Pancreas (tissue), 10 donors: Measurements from ENCODE around the gene EPS8. TPM values are rescaled to one million over a fixed set of nuclear protein-coding genes. Genes with fewer than 3 reads are reported as not detected.

ENCODE experiments used
- ATAC-seq, 4 donors: fragments of 200-7000 bp; cut with Tn5 transposase; one replicate each; pipeline versions ENCODE4 v1.8.0 to v1.9.1; 2020; ENCODE audit warnings: mild to moderate bottlenecking in 4 of 4, moderate library complexity in 4 of 4
- DNase-seq, 6 donors: peaks; one replicate each; pipeline ENCODE4 v3.0.0-alpha.2; 2020
- FAIRE-seq: peaks from 2 replicates; lab custom pipeline; 2012; peaks lifted over from hg19 to GRCh38; lab: Jason Lieb, UNC
- H3K27ac ChIP-seq, 4 donors: fragments of 200-600 bp; sonication (generic); 1 replicate in 3 of 4; 2 replicates in 1 of 4; pipeline versions ENCODE4 v1.5.0 to v1.8.0; 2020
- H3K27me3 ChIP-seq, 4 donors: fragments of 200-600 bp; one replicate each; pipeline ENCODE4 v1.8.0; 2021
- H3K36me3 ChIP-seq, 3 donors: fragments of 200-600 bp; sonication (generic) in 1 of 3; one replicate each; pipeline versions ENCODE4 v1.5.0 to v1.8.0; 2020 to 2021
- H3K4me1 ChIP-seq, 3 donors: fragments of 200-600 bp; one replicate each; pipeline ENCODE4 v1.8.0; 2021
- H3K4me3 ChIP-seq, 4 donors: fragments of 200-600 bp; sonication (generic) in 2 of 4; one replicate each; pipeline versions ENCODE4 v1.5.0 to v1.8.0; 2020 to 2021
- H3K9me3 ChIP-seq, 4 donors: fragments of 200-600 bp; one replicate each; pipeline ENCODE4 v1.8.0; 2021
- whole genome bisulfite sequencing, 2 donors: extraction: QIAGEN DNeasy Blood & Tissue Kit; methylation state at CpG; one replicate each; pipeline ENCODE4 v1.1.7; 2013; 5-methylcytosine and 5-hydroxymethylcytosine counted together
- intact Hi-C, 3 donors: fragments of 100-400 bp; cut with DNase I; formaldehyde crosslinking; loops; one replicate each; pipeline versions ENCODE4 v1.11.1 to v1.14.2; 2022
- polyA plus RNA-seq, 2 donors: library from polyadenylated mRNA; stranded (reverse); fragments of 200-250 nt; gene quantifications; one replicate each; pipeline ENCODE4 v1.2.3, GENCODE V29; 2013
- total RNA-seq, 6 donors: library from RNA; stranded (reverse); fragmentation: NEBNext Ultra II Directional in 4 of 6; extraction: Animal tissue kit (Norgen Biotek cat#: 25700) in 4 of 6; gene quantifications; one replicate each; pipeline versions ENCODE4 v1.2.1 to v1.2.4, GENCODE V29; 2021 to 2023
- TF ChIP-seq, protein P1 (sequence below), 4 donors: fragments of 200-600 bp; sonication (generic) in 3 of 4; IDR thresholded peaks; one replicate each; pipeline versions ENCODE4 v1.5.0 to v1.8.0; 2021; ENCODE audit warnings: antibody characterized with exemption in 4 of 4
- donor health status: healthy with polysubstance abuse.
- donor health status: DM: no; HTN: no; CAD: no; lungs with moderate emphysema.
- donor health status: DM: no; HTN: no; CAD: no.
- donor health status: control.
- donor health status: control.
- donor health status: Bipolar disorder and iron deficiency.
- donor health status: DM: yes; HTN: yes; CAD: no.
- donor health status: DM: no; HTN: no; CAD: no.
- donor health status: DM: no; HTN: no; CAD: no.
- donor health status: DM: yes; HTN: yes; CAD: no.

EPS8 gene
- total and polyA plus RNA-seq, 8 donors, result 8.2 to 26.7 (median 10.6) TPM

DNA sequence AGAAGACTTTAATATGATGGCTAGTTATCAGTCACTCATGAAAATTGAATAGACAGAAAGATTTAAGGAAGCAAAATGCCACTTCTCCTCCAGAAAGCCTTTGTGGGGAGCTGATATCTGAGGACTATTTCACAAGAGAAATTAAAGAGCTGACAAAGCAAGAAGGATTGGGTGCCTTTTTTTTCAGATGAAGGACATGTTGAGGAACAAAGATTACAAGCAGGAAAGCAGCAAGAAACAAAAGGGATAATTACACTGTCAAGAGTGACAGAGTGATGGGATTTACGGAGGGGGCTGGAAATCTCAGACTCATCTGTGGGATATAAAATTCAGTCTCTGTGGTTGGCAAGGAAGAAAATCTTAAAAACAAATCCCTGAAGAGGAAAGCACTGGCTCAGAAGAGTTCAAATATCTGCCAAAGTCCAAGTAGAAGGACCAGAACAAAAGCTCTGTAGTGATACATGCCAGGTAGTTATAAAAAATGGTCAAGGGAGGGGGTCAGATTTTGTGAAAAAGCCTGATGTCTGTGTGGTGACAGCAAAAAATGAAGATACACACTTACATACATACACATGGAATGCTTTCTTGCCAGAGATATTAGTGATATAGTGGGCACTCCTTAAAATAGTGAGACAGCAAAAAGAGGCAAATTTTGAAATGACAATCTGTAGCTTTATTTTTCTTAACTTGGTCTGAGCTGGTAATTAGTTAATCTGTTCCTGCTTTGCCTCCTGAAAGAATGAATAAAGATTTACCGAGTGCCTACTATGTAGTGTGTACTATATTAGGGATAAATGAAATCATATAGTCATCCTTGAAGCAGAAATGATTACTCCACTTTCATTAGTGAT, 62.9 kb downstream of the EPS8 start:
- Histone ChIP-seq H3K27me3 (no peaks in the 10 kb centered on the region), H3K4me1 (peaks cover 0 to 18% (median 7%) of the 10 kb centered on the region in 3 donors), H3K4me3 (no peak overlapping the region), H3K9me3 (no peaks in the 10 kb centered on the region), H3K36me3 (no peaks in the 10 kb centered on the region), H3K27ac (no peak overlapping the region)
- 53 to 57% methylated on average over 2 of the region's 2 CpGs for WGBS, 2 donors
- ATAC-seq (peak in 2 of 4 donors; percentile 29 to 55), FAIRE-seq (no peak), DNase-seq (no peak)
- TF ChIP-seq, protein P1, sequence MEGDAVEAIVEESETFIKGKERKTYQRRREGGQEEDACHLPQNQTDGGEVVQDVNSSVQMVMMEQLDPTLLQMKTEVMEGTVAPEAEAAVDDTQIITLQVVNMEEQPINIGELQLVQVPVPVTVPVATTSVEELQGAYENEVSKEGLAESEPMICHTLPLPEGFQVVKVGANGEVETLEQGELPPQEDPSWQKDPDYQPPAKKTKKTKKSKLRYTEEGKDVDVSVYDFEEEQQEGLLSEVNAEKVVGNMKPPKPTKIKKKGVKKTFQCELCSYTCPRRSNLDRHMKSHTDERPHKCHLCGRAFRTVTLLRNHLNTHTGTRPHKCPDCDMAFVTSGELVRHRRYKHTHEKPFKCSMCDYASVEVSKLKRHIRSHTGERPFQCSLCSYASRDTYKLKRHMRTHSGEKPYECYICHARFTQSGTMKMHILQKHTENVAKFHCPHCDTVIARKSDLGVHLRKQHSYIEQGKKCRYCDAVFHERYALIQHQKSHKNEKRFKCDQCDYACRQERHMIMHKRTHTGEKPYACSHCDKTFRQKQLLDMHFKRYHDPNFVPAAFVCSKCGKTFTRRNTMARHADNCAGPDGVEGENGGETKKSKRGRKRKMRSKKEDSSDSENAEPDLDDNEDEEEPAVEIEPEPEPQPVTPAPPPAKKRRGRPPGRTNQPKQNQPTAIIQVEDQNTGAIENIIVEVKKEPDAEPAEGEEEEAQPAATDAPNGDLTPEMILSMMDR (IDR thresholded peaks at IDR 0.05), result no peak
- intact Hi-C loops, result no loop called here

DNA sequence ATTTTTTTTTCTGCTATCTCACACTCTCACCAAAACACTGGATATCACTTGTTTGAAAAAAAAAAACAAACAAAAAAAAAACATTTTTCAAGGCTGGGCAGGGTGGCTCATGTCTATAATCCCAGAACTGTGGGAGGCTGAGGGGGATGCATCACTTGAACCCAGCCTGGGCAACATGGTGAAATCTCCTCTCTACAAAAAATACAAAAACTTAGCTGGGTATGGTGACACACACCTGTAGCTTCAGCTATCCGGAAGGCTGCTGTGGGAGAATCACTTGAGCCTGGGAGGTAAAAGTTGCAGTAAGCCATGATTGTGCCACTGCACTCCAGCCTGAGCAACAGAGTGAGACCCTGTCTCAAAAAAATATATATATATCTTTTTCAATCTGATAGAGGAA, 66.2 kb downstream of the EPS8 start:
- TF ChIP-seq, protein P1 (IDR thresholded peaks at IDR 0.05), result no peak

DNA sequence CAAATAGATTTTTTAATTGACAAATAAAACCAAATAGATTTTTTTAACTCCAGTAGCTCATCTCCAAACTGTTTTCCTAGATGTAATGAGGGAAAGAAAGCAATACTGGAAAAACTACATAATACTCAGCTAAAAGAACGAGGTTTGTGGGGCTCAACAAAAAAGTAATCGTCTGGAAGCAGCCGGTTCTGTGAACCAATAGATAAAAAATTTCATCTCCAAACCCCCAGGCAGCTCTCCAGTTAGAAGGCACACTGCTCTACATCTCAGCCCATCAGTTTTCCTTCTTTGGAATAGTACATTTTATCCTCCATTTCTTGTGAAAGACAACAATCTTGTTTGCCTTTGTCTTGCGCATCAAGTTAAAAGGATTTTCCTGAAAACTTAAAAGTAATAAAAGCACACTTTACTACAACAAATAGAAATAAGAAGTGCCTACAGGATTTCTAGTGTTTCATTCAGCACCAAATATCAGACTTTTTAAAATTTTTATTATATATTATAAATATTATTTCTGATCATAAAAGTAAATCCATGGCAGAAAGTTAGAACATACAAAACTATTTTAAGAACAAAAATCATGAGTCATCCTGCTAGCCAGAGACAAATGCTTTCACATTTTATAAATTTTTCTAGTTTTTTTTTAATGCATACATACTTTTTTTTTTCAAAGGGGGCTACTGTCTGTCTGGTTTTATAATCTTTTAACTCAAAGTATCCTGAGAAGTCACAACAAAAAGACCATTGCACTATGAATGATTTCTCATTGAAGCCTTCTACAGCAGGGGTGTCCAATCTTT, 67.7 kb downstream of the EPS8 start:
- no peaks in the 10 kb centered on the region for H3K9me3 ChIP-seq
- H3K36me3 ChIP-seq, result no peaks in the 10 kb centered on the region
- H3K4me3 ChIP-seq, result no peak overlapping the region
- FAIRE-seq (peak; percentile 88), DNase-seq (no peak), ATAC-seq (no peak)
- 88 to 93% methylated on average over 4 of the region's 4 CpGs for WGBS, 2 donors
- TF ChIP-seq, protein P1 (IDR thresholded peaks at IDR 0.05), result no peak
- intact Hi-C loops, result no loop called here
- H3K4me1 ChIP-seq, result peaks cover 0 to 18% (median 7%) of the 10 kb centered on the region in 3 donors
- H3K27ac ChIP-seq, result no peak overlapping the region
- no peaks in the 10 kb centered on the region for H3K27me3 ChIP-seq

More for the DNA sequence above, 66.2 kb downstream of the EPS8 start:
- Histone ChIP-seq H3K4me3 (no peak overlapping the region), H3K9me3 (no peaks in the 10 kb centered on the region), H3K27ac (no peak overlapping the region), H3K27me3 (no peaks in the 10 kb centered on the region), H3K36me3 (no peaks in the 10 kb centered on the region), H3K4me1 (peaks cover 0 to 14% (median 11%) of the 10 kb centered on the region in 3 donors)
- WGBS, 2 donors, result 96 to 100% methylated on average over 1 of the region's 1 CpG
- no peak for FAIRE-seq
- ATAC-seq, result no peak
- intact Hi-C loops, result no loop called here
- no peak for DNase-seq

DNA sequence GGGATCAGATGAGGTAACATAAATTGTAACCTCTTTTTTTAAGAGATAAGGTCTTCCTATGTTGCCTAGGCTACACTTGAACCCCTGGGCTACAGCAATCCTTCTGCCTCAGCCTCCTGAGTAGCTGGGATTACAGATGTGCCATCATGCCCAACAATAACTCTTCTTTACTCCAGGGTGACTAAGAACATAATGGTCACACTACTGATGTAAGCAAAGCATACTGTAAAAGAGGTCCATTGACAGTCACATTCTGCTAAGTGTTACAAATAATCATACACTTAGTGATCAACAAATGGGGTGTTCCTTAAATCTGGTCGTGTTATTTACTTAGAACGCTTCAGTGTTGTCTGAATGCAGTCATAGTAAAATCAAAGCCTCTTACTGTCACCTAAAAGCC, 68.9 kb downstream of the EPS8 start:
- no peaks in the 10 kb centered on the region for H3K27me3 ChIP-seq
- TF ChIP-seq, protein P1 (IDR thresholded peaks at IDR 0.05), result no peak
- 75 to 82% methylated on average over 2 of the region's 2 CpGs for WGBS, 2 donors
- H3K4me3 ChIP-seq, result no peak overlapping the region
- peaks cover 0 to 11% (median 5%) of the 10 kb centered on the region in 3 donors for H3K4me1 ChIP-seq
- no peaks in the 10 kb centered on the region for H3K9me3 ChIP-seq
- ATAC-seq (no peak), DNase-seq (no peak), FAIRE-seq (no peak)
- no peaks in the 10 kb centered on the region for H3K36me3 ChIP-seq
- intact Hi-C loops, result no loop called here
- no peak overlapping the region for H3K27ac ChIP-seq
